Suprapubic skin (tissue), 4 donors: ENCODE measurements around the gene FEM1C.

Experiments used
- POLR2A ChIP-seq, 2 donors: fragments of 450-650 bp; IDR thresholded peaks; one replicate each; pipeline ENCODE4 v1.6.1; 2017; ENCODE audit warnings: antibody characterized with exemption in 2 of 2, mild to moderate bottlenecking in 2 of 2, moderate library complexity in 2 of 2
- POLR2AphosphoS5 ChIP-seq, 3 donors: sonication (generic); formaldehyde crosslinking; IDR thresholded peaks; one replicate each; pipeline ENCODE4 v1.6.1; 2017; ENCODE audit warnings: antibody characterized with exemption in 3 of 3
- TF ChIP-seq, protein P1 (sequence below), 2 donors: fragments of 200-600 bp in 1 of 2; fragments of 450-650 bp in 1 of 2; sonication (generic) in 1 of 2; IDR thresholded peaks; one replicate each; pipeline ENCODE4 v1.5.1; 2016 to 2019; ENCODE audit warnings: antibody characterized with exemption in 2 of 2, mild to moderate bottlenecking in 1 of 2, moderate library complexity in 1 of 2

DNA sequence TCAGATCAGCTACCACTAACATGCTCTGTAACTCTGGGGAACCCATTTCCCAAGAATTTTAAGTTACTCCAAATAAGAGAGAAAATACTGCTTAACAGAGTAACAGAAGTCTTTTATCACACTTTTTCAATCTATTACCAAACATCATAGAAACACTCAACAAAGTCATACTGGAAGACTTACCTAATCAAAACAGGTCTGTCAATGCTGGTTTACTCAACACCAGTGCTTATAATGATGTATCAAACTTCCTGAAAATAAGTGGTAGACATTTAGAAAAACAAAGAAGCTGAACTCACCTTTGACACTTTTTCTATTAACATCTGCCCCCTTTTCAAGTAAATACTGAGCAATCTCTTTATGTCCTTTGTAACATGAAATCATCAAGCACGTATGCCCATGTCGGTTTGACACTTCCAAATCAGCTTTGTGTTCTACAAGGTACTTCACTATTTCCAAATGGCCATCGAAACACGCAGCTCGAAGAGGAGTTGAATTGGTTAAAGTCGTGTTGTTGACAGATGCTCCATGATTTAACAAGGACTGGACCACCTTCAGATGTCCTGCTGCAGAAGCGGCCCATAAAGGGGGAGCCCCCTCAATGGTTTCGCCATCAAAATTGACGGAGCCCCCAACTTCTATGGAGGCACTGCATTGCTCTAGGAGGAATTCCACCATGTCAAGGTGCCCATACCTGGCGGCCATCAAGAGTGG is 1.8 kb downstream of the FEM1C start:
- TF ChIP-seq, protein P1, sequence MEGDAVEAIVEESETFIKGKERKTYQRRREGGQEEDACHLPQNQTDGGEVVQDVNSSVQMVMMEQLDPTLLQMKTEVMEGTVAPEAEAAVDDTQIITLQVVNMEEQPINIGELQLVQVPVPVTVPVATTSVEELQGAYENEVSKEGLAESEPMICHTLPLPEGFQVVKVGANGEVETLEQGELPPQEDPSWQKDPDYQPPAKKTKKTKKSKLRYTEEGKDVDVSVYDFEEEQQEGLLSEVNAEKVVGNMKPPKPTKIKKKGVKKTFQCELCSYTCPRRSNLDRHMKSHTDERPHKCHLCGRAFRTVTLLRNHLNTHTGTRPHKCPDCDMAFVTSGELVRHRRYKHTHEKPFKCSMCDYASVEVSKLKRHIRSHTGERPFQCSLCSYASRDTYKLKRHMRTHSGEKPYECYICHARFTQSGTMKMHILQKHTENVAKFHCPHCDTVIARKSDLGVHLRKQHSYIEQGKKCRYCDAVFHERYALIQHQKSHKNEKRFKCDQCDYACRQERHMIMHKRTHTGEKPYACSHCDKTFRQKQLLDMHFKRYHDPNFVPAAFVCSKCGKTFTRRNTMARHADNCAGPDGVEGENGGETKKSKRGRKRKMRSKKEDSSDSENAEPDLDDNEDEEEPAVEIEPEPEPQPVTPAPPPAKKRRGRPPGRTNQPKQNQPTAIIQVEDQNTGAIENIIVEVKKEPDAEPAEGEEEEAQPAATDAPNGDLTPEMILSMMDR (IDR thresholded peaks at IDR 0.05), result no peak
- TF ChIP-seq POLR2A (IDR thresholded peaks at IDR 0.05) (no peak), POLR2AphosphoS5 (IDR thresholded peaks at IDR 0.05) (no peak)
